Measurements from ENCODE around the gene ITIH3.

DNA sequence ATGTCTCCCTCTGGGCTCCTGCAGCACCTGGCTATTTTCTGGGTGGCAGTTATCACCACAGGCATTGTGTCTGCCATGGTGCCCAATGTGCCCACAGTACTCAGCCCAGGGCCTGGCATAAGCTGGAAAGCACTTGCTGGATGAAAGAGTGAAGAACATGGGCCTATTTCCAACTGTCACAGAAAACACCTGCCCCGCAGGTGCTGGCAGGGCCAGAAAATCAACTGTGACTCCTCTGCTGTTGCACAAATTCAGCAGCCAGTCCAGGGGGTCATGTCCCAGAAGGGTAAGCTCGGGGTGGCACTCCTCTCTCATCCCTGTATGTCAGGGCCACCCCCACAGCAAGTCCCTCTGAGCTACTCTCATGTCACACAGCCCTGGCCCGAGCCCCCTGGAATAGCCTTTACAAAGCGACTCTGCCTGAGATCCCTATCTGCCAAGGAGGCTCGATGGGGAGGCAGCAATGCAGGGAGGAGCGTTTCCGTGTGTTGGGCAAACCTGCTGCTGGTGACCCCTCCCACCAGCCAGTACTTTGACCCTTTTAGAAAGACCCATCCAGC, 16.9 kb downstream of the ITIH3 start:
- TF ChIP-seq, protein P1, sequence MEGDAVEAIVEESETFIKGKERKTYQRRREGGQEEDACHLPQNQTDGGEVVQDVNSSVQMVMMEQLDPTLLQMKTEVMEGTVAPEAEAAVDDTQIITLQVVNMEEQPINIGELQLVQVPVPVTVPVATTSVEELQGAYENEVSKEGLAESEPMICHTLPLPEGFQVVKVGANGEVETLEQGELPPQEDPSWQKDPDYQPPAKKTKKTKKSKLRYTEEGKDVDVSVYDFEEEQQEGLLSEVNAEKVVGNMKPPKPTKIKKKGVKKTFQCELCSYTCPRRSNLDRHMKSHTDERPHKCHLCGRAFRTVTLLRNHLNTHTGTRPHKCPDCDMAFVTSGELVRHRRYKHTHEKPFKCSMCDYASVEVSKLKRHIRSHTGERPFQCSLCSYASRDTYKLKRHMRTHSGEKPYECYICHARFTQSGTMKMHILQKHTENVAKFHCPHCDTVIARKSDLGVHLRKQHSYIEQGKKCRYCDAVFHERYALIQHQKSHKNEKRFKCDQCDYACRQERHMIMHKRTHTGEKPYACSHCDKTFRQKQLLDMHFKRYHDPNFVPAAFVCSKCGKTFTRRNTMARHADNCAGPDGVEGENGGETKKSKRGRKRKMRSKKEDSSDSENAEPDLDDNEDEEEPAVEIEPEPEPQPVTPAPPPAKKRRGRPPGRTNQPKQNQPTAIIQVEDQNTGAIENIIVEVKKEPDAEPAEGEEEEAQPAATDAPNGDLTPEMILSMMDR (IDR thresholded peaks at IDR 0.05), result no peak
- no peak for TF ChIP-seq POLR2A (IDR thresholded peaks at IDR 0.05)
